Activated T-cell treated with anti-CD3 and anti-CD28 coated beads for 1 hour (primary cell): ENCODE data around the gene BPIFB6.
"Not testable (repeated sequence)": the region's sequence is repeated elsewhere in the genome, so short reads cannot be mapped to it uniquely, and the experiment has no call there.

Source experiments
- DNase-seq: peaks from one replicate; pipeline ENCODE4 v3.0.0-alpha.2; 2020; ENCODE audit warnings: low read depth

Gene BPIFB6

GRCh38 chr20:33030569-33030968 lies 879 bp upstream of the BPIFB6 start:
- no peak for DNase-seq

GRCh38 chr20:33032555-33032954 lies 1.1 kb downstream of the BPIFB6 start:
- no peak for DNase-seq

- no peak for DNase-seq
These were observed 1.9 kb downstream of the BPIFB6 start for GRCh38 chr20:33033381-33033780.

- no peak for DNase-seq
These were observed 2.7 kb downstream of the BPIFB6 start for GRCh38 chr20:33034115-33034514.

GRCh38 chr20:33034901-33035492 lies 3.5 kb downstream of the BPIFB6 start:
- DNase-seq, result no peak

GRCh38 chr20:33037456-33037855 lies 6.0 kb downstream of the BPIFB6 start:
- no peak for DNase-seq

GRCh38 chr20:33038243-33038642 lies 6.8 kb downstream of the BPIFB6 start:
- no peak for DNase-seq

GRCh38 chr20:33042430-33042829 lies 11.0 kb downstream of the BPIFB6 start:
- no peak for DNase-seq

- DNase-seq, result no peak
These were observed 11.7 kb downstream of the BPIFB6 start for GRCh38 chr20:33042983-33043730.

- no peak for DNase-seq
These were observed 12.3 kb downstream of the BPIFB6 start for GRCh38 chr20:33043731-33044181.

GRCh38 chr20:33045129-33045721 lies 13.8 kb downstream of the BPIFB6 start:
- not testable (repeated sequence) for DNase-seq

GRCh38 chr20:33046412-33046811 lies 15.0 kb downstream of the BPIFB6 start:
- DNase-seq, result no peak

GRCh38 chr20:33051333-33051732 lies 19.9 kb downstream of the BPIFB6 start:
- DNase-seq, result no peak

- no peak for DNase-seq
These were observed 22.1 kb downstream of the BPIFB6 start, which contains the start of gene BPIFB3 for GRCh38 chr20:33053291-33054106. Gene BPIFB3, plus strand, starts transcription at chr20:33053903. Its CDS starts 1,533 bp downstream, at chr20:33055436.

- no peak for DNase-seq
These were observed 22.9 kb downstream of the BPIFB6 start for GRCh38 chr20:33054381-33054780.

GRCh38 chr20:33054791-33055190 lies 23.3 kb downstream of the BPIFB6 start:
- DNase-seq, result no peak

- DNase-seq, result no peak
These were observed 27.7 kb downstream of the BPIFB6 start for GRCh38 chr20:33059136-33059535.

- no peak for DNase-seq
These were observed 28.4 kb downstream of the BPIFB6 start for GRCh38 chr20:33059741-33060390.

- no peak for DNase-seq
These were observed 30.2 kb downstream of the BPIFB6 start for GRCh38 chr20:33061658-33062028.

GRCh38 chr20:33062105-33062824 lies 30.8 kb downstream of the BPIFB6 start:
- DNase-seq, result no peak

GRCh38 chr20:33062825-33063149 lies 31.3 kb downstream of the BPIFB6 start:
- no peak for DNase-seq
